Daoy (cell line): ENCODE data around the gene GATA5. TPM values are rescaled to one million over a fixed set of nuclear protein-coding genes. Genes with fewer than 3 reads are reported as not detected.

Source experiments
- DNase-seq: peaks from one replicate; pipeline ENCODE4 v3.0.0-alpha.2; 2015; ENCODE audit warnings: low read depth
- total RNA-seq: library from RNA; depleted of rRNA; stranded (reverse); fragments of >200 nt; shearing (Covaris generic); gene quantifications from 2 replicates; pipeline ENCODE4 v1.2.3, GENCODE V29; 2014; rRNA removed

GATA5 gene
- total RNA-seq, 1 experiment from 2014 or later: not detected

- DNase-seq: no peak
Observed at GRCh38 chr20:62416651-62417637, 58.9 kb downstream of the GATA5 start.

- DNase-seq: no peak
Observed at GRCh38 chr20:62415354-62416111, 60.3 kb downstream of the GATA5 start.

GRCh38 chr20:62413896-62414481 is 61.8 kb downstream of the GATA5 start:
- DNase-seq: peak; percentile 28

Other genes starting within 250 kb of the GATA5 start
- gene OSBPL2, start 237.5 kb downstream of the GATA5 start, total RNA-seq: 9.4 and 10.2 TPM in 2 replicates
- 390 and 470 TPM in 2 replicates for gene ADRM1, start 173.0 kb downstream of the GATA5 start, total RNA-seq
- gene LAMA5, start 108.7 kb downstream of the GATA5 start, total RNA-seq: 3.1 and 9.6 TPM in 2 replicates
- gene RPS21, start 88.9 kb downstream of the GATA5 start, total RNA-seq: 1,690 and 2,894 TPM in 2 replicates
- 2.0 and 3.8 TPM in 2 replicates for gene CABLES2, start 68.7 kb downstream of the GATA5 start, total RNA-seq
- not detected in 2 replicates for gene RBBP8NL, start 48.5 kb downstream of the GATA5 start, total RNA-seq
- 15.4 and 16.3 TPM in 2 replicates for gene SLCO4A1, start 166.5 kb upstream of the GATA5 start, total RNA-seq
- gene NTSR1, start 232.8 kb upstream of the GATA5 start, total RNA-seq: 0.17 TPM in 1 of 2 replicates, not detected in the other